NT2/D1 (cell line): ENCODE measurements around the gene GPRIN1.

ENCODE experiments used
- SUZ12 ChIP-seq: IDR thresholded peaks from 2 replicates; pipeline ENCODE4 v1.6.1; 2011; ENCODE audit not compliant: insufficient read length, insufficient read depth; ENCODE audit errors: extremely low read depth
- YY1 ChIP-seq: IDR thresholded peaks from 2 replicates; pipeline ENCODE4 v1.6.1; 2011; ENCODE audit not compliant: insufficient read length, insufficient read depth
- ZNF274 ChIP-seq: IDR thresholded peaks from 2 replicates; pipeline ENCODE4 v1.6.1; 2011; ENCODE audit warnings: mild to moderate bottlenecking, low read depth, low read length

GRCh38 chr5:176547802-176548201 is 62.2 kb downstream of the GPRIN1 start:
- TF ChIP-seq YY1 (no peak), SUZ12 (no peak), ZNF274 (no peak)
